NCI-H1105 (cell line): ENCODE results near the gene DGCR8.

ENCODE experiments used
- DNase-seq: peaks from one replicate; lab custom pipeline; 2025; lab: John Stamatoyannopoulos, UW

DGCR8 gene

GRCh38 chr22:20052309-20053259 lies 27.5 kb upstream of the DGCR8 start:
- DNase-seq, result no peak

GRCh38 chr22:20053407-20054033 lies 26.5 kb upstream of the DGCR8 start:
- DNase-seq, result no peak

GRCh38 chr22:20054034-20054427 lies 26.0 kb upstream of the DGCR8 start:
- DNase-seq, result no peak

- no peak for DNase-seq
These were observed 25.6 kb upstream of the DGCR8 start for GRCh38 chr22:20054485-20054884.

DNA sequence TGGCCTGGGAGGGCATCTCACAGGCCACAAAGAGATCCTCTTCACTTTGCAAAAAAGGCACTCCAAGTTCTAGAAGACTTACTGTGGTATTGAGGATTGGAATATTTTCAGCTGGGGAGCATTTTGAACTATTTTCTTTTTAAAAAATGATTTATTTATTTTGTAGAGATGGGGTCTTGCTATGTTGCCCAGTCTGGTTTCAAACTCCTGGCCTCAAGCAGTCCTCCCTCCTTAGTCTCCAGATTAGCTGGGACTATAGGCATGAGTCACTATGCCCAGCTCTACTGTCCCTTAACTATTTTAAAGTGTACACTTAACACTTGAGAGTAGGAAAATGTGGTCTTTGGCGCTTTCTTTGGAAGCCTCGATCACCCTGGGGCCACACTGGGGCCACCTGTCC lies 24.9 kb upstream of the DGCR8 start:
- no peak for DNase-seq

GRCh38 chr22:20055654-20056053 lies 24.4 kb upstream of the DGCR8 start:
- no peak for DNase-seq

DNA sequence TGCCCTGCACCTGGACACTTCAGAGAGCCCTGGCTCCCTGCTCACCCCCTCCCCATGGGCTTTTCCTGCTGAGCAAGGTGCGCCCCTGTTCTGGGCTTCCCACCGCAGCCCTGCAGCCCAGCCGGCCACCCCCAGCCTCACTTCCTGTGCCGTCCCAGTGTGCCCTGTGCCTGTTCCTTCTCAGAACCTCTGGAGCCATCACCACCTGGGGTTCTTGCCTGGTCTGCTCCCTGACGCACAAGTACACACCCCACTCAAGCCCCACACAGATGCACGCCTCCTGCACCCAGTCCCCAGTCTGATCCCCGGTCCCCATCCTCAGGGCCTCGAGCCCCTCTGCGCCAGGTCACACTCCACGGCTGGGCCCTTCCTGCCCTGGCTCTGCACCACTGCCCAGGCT lies 23.9 kb upstream of the DGCR8 start:
- DNase-seq, result no peak

DNA sequence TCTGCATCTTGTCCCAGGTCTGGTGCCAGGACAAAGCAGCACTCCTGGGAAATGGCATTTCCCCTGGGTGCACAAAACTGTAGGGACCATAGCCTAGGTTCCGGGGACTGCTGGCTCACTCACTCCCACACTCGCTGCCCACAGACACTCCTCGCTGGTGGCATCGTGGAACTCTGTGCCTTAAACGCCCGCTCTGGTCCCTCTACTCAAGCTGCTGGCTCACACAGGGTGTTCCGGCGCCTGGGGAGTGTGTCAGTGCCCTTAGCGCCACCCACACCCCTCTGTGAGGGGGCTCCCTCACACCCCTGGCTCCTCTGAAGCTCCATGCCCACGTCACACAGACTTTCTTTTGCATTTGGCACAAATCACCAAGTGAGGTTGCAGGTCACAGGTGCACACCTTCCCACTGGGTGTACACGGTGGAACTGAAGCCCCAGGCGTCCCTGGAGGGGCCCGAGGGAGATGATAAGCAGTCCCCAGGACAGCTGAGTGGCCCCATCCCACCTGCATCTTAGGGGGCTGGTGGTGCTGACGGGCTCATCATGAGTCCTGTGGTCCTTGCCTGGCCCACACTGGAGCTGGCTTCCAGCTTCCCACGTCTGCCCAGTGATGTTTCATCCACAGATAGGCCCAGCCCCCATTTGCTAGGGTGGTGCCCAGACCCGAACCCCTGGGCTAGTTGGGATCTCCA lies 23.2 kb upstream of the DGCR8 start:
- no peak for DNase-seq

GRCh38 chr22:20057596-20058268 lies 22.3 kb upstream of the DGCR8 start:
- no peak for DNase-seq

GRCh38 chr22:20058989-20059770 lies 20.9 kb upstream of the DGCR8 start:
- DNase-seq, result no peak

DNA sequence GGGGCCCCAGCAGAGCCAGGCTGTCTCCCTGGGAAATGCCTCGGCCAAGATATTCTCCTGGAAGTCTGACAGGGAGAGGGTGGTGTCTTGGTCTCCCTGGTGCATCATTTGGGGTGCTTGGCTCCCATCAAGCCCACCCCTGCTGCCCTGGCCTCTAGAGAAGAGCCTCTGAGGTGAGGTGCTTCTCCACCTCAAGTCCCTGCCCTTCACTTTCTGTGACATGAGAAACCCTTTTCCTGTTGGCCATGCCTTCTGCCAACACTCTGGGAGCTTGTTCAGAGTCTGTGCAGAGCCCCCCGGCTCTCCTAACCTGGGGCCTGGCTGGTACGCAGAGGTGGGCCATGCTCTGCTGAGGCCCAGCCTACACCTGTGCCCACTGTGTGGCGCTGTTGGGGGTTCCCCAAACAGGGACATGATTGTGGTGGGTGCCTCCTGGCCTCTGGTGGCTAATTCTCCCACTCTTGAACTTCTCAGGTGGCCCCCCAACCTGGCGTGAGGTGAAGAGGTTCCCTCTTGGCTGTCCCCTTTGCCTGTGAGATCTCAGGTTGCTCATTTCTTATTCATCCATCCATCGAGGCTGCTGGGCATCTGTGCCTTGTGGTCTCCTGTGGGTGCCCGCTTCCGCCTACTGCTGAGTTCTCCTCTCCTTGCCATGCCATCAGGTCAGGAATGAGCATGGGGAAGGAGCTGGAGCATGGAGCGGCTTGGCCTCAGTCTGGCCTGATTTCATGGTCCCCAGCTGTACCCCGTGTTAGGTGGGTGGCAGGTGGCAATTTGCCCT lies 19.2 kb upstream of the DGCR8 start:
- DNase-seq, result no peak

- DNase-seq, result no peak
These were observed 18.6 kb upstream of the DGCR8 start for GRCh38 chr22:20061481-20061861.

DNA sequence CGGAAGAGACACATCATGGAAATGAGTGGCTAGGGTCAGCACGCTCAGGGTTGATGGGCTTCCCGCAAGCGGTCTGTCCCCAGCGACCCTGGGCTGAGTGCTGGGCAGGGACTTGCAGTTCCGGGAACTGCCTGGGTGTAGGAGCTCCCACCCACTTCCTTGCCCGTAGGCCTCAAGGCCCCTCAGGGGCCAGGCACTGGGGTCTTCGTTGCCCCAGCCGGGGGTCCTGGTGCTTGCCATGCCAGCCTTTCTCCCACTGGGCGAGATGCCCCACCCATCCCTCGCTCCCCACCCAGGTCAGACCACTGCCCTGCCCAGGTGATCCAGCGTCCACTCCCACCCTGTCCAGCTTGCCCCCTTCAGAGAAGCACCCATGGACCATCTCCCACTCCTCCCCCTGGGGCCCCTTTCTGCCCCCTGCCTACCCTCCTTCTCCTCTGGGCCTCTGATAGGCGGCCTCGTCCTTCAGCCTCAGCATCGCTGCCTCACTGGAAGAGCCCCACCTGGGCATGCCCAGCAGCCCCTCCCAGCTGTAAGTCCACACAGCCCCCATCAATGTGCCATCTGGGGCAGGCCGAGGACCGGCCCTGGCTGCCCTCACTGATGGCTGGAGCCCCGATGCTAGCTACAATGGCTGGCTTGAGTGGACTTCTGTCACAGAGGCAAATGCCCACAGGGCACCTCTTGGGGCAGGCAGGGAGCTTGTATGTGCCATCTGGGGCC lies 17.8 kb upstream of the DGCR8 start:
- no peak for DNase-seq

DNA sequence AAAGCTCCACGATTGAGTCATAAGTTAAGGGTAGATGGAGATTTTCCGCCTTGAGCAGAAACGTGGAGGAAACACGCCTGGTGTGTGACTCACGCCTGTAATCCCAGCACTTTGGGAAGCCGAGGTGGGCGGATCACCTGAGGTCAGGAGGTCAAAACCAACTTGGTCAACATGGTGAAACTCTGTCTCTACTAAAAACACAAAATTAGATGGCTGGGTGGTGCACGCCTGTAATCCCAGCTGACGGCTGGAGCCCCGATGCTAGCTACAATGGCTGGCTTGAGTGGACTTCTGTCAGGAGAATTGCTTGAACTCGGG lies 17.3 kb upstream of the DGCR8 start:
- no peak for DNase-seq

GRCh38 chr22:20063271-20064139 lies 16.5 kb upstream of the DGCR8 start:
- no peak for DNase-seq

GRCh38 chr22:20064140-20064480 lies 15.9 kb upstream of the DGCR8 start:
- no peak for DNase-seq

DNA sequence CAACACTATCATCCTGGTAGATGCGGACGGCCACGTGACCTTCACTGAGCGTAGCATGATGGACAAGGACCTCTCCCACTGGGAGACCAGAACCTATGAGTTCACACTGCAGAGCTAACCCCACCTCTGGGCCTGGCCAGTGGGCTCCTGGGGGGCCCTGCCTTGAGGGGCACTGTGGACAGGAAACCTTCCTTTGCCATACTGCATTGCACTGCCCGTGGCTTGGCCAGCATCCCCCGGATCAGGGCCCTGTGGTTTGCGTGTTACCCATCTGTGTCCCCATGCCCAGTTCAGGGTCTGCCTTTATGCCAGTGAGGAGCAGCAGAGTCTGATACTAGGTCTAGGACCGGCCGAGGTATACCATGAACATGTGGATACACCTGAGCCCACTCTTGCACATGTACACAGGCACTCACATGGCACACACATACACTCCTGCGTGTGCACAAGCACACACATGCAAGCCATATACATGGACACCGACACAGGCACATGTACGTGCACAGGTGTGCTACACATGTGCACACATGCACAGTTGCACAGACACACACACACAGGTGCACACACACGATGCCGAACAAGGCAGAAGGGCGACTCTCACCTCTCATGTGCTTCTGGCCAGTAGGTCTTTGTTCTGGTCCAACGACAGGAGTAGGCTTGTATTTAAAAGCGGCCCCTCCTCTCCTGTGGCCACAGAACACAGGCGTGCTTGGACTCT lies 15.3 kb upstream of the DGCR8 start:
- no peak for DNase-seq

- no peak for DNase-seq
These were observed 14.0 kb upstream of the DGCR8 start for GRCh38 chr22:20065896-20066616.
